Activated CD4-positive, alpha-beta T cell treated with anti-CD3 and anti-CD28 coated beads, Interleukin-10, Interleukin-2, amounts not matched to agents 100 ng/mL and 50 ng/mL, durations not matched to agents 16 hours and 8 hours (primary cell): ENCODE results near the gene LCN6.
"Not testable (repeated sequence)": the region's sequence is repeated elsewhere in the genome, so short reads cannot be mapped to it uniquely, and the experiment has no call there.

ENCODE experiments used
- DNase-seq: peaks from one replicate; pipeline ENCODE4 v3.0.0-alpha.2; 2020

The LCN6 gene

DNA sequence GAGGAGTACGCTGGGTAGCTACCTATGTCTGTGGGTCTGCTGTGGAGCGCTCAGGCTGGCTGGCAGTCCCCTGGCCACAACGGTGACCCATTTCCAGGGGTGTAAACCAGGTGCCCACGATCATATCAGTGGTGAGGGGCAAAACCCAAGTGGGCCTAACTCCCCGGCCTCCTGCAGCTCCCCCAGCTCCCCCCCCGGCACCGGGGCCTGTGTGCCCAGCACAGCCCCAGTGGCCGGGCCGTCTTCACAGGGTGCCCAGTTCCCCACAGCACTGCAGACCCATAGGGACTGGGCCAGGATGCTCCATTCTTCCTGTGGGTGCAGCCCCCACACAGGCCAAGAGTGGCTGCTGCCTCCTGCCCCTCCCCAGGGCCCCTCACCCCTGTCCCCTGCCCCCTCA lies 10.7 kb upstream of the LCN6 start:
- no peak for DNase-seq

DNA sequence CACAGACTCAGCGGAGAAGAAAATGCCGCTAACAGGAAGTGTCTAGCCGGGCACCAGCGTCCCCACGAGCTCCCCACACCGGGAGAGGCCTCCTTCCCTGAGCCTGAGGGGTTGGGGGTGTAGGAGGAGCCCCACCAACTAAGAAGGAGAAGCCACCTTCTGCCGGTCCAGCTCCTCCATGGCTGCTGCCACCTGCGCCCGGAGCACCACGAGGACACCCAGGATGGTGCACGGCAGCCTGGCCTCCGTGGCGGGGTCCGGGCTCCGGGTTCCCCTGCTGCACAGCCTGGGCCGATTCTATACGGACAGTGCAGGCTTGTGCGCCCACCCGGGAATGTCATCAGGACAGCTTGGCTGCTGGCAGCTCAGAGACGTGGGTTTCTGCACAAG lies 9.4 kb upstream of the LCN6 start:
- DNase-seq: no peak

DNA sequence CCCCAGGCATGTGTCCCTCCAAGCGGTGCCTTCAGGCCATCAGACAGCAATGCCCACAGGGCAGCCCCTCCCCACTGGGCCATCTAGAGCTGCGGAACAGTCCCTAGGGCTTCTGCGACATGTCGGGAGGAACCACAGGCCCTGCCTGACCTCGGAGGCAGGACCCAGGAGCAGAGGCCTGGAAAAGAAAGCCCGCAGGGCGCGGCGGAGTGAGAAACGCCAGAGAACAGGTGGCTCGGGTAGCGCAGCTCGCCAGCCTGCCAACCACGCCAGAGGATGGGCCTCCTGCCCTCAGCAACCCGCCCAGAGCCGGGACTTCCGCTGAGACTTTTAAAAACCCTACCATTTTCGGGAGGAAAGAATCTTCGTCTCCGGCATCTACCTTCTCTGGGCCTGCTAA lies 9.0 kb upstream of the LCN6 start:
- no peak for DNase-seq

DNA sequence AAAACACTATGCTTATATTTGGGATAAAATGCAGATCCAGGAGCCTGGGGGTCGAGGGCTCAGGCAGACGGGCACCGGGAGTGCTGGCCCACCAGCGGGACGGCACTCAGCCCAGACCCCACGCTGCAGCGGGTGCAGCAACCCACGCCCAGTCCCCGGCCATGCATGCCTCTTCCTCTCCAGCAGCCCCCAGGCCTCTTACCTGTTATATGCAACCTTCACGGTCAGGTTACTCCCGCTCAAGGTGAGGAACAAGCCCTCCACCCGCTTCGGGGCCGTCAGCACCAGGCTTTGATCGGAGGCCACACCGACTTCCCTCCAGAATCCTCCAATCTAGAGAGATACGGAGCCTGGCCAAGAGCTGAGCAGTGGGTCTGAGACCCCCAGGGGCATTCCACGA lies 8.5 kb upstream of the LCN6 start:
- DNase-seq: no peak

DNA sequence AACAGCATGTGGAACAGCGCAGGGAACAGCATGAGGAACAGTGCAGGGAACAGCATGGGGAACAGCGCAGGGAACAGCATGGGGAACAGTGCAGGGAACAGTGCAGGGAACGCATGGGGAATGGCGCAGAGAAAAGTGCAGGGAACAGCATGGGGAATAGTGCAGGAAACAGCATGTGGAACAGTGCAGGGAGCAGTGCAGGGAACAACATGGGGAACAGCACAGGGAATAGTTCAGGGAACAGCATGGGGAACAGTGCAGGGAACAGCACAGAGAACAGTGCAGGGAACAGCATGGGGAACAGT lies 7.8 kb upstream of the LCN6 start:
- no peak for DNase-seq

DNA sequence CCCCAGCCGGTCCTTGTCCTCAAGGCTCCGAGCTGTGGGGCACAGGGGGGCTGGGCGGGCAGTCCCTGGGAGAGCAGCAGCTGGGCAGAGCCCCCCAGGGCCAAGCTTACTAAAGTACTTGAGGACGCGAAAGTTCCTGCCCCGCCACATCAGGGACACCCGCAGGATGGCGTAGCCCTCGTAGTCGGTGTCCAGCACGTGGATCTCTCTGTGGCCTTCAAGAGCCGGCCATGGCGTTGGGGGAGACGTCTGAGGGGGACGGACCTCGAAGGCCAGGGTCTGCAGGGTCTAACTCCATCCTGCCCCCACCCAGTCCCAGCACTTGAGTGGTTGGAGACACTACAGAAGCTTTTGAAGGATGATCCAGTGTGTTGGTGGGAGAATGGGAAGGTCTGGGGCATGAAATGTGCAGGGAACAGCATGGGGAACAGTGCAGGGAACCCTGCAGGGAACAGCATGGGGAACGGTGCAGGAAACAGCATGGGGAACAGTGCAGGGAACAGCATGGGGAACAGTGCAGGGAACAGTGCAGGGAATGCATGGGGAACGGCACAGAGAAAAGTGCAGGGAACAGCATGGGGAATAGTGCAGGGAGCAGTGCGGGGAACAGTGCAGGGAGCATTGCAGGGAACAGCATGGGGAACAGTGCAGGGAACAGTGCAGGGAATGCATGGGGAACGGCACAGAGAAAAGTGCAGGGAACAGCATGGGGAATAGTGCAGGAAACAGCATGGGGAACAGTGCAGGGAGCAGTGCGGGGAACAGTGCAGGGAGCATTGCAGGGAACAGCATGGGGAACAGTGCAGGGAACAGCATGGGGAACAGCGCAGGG lies 7.2 kb upstream of the LCN6 start:
- not testable (repeated sequence) for DNase-seq

DNA sequence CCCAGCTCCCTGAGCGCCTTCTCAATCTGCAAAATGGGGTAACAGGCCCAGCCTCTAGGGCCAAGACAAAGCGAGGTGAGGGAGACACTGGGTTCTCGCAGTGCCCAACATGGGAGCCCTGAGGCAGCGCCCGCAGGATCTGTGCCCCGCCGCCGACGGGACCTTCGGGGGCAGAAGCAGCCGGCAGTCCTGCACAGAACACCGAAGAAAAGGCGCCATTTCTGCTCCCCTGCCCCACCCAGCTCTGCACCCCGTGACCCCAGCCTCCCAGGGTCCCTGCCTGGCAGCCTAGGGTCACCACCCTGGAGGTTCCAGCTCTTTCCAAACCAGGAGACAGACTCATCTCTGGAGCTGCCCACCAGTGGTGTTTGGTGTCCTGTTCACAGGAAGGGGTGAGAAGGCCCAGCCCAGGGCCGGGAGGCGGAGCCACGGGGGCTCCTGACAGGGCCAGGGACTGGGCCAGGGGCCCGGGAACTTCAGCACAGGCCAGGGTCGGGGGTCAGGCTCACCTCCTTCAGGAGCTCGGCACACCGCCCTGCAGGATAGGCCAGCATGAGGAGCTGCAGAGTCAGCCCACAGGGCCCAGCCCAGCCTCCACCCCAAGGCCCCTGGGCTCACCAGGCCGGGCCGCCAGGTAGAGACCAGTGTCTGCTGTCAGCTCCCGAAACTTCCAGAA lies 6.4 kb upstream of the LCN6 start:
- no peak for DNase-seq

DNA sequence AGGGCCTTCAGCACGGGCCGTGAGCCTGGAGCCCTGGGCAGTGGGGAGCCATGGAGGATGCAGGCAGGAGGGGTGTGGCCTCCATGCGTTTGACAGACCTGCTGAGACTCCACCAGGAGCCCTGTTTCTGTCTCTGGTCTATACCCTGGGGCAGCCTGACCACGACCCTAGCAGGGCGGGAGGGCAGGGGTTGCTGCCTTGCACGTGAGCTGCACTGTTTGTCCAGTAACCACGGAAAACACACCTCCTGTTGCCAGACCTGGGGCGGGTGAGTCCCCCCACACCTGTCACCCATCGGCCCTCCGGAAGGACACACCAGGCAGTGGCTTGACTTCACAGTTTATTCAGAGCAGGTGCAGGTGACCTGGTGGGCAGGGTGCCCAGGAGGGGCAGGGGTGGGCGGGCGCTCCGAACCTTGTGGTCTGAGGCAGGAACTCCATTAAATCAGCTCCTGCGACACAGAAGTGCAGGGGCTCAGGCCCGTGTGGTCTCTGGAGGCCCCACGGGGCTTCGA lies 5.8 kb upstream of the LCN6 start:
- DNase-seq: no peak

DNA sequence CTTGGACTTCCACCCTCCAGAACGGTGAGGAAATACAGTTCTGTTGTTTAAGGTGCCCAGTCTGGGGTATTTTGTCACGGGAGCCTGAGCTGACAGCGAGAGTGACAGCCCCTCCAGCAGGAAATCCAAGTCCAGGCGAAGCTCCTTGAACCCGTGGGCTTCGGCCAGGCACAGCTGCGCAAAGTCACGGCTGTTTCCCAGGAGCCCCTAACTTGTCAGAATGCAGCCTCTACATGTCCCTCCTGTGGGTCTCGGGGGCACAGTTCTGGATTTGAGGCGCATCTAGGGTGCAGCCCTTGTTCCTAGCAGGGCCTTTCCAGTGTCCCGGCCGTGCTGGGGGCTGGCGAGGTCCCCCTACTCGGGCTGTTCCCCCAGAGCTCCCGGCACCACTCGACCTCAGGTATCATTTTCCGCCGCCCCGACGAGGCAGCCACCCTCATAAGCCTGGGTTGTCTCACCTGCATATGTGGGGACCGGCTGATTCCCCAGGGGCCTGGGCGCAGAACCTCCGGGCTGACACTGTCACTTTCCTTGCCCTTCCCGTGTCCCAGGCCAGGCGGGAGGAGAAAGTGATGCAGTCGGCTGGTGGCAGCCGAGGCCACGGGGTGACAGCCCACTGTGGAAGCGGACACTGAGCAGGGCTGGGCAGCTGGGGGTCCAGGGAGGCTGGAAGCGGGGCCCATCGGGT lies 5.2 kb upstream of the LCN6 start:
- no peak for DNase-seq

DNA sequence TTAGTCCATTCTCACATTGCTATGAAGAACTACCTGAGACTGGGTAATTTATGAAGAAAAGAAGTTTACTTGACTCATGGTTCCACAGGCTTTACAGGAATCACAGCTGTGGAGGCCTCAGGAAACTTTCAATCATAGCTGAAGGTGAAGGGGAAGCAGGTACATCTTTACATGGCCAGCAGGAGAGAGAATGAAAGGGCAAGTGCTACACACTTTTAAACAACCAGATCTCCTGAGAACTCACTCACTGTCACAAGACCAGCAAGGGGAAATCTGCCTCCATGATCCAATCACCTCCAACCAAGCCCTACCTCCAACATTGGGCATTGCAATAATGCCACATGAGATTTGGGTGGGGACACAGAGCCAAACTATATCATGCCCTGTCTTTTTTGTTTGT lies 3.5 kb upstream of the LCN6 start:
- DNase-seq: no peak

DNA sequence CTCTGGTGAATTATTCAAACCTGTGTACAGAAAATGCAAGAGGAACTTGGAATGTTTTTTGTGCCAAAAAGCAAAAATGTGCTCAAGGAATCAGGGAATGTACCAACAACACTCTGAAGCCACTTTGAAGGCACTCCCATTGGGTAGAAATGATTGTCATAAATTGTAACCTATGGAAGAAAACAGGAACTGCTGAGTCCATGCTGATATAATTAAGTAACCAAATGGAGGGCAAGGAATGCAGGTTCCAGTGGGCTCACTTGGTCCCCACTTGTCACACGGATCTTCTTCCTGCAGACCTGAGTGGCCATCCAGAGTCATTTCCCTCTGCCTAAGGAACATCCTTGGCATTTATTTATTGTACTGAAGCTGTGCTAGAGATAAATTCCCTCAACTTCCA lies 2.9 kb upstream of the LCN6 start:
- DNase-seq: no peak

DNA sequence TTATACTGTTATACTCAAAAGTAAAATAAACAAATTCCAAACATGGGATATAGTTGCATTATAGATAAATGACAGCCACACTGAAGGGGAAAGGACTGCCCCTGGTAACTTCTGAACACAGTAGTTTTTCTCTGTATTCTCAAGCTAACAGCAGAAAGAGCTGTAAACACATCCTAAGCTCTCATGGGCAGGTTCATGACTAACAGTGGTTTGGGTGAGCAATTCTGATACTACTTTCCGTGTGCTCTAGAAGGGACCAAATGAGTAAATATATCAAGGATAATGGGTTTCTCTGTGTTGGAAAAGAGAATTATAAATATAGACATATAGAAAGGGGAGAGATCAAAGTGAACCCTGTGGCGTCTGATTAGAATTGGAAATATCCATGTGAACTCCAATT lies 2.2 kb upstream of the LCN6 start:
- peak; percentile 79 for DNase-seq

DNA sequence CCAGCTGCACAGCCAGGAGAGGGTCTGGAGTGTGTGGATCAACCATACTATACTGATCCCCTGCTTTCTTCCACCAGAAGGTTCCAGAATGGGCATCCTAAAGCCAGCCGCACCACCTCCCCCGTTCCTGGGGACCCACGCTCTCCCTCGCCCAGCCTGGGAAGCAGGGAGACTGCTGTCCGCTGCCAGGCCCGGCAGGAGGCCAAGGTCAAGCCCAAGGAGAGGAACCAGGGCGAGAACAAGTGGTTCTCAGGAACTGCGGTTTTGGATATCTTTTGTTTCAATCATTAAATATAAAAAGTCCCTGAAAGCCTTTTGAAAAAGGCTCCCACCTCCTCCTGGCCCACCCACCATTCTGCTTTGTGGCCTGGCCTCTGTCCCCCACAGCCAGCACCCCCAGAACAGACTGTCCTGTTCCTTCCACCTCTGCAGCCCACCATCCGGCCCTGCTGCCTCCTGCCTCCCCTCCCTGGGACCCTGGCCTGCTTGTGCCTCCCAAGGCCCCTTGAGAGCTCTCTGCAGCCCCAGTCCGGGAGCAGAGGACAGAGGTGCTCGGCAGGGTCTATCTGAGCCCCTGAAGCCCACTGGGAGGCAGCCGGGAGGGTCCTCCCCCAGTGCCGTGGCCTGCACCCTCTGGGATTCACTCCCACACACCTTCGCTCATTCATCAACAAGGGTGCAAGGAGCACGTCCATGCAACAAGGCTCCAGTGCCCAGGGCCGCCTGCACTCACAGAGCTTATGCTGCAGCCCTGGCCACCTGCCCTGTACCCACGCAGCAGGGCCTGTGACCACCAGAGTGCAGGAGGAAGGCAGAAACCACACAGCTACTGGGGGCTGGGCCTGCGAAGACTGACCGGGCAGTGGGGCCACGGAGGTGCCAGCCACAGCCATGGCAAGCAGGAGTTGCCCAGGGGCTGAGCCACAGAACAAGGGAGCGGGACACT lies 614 bp upstream of the LCN6 start:
- DNase-seq: no peak

DNA sequence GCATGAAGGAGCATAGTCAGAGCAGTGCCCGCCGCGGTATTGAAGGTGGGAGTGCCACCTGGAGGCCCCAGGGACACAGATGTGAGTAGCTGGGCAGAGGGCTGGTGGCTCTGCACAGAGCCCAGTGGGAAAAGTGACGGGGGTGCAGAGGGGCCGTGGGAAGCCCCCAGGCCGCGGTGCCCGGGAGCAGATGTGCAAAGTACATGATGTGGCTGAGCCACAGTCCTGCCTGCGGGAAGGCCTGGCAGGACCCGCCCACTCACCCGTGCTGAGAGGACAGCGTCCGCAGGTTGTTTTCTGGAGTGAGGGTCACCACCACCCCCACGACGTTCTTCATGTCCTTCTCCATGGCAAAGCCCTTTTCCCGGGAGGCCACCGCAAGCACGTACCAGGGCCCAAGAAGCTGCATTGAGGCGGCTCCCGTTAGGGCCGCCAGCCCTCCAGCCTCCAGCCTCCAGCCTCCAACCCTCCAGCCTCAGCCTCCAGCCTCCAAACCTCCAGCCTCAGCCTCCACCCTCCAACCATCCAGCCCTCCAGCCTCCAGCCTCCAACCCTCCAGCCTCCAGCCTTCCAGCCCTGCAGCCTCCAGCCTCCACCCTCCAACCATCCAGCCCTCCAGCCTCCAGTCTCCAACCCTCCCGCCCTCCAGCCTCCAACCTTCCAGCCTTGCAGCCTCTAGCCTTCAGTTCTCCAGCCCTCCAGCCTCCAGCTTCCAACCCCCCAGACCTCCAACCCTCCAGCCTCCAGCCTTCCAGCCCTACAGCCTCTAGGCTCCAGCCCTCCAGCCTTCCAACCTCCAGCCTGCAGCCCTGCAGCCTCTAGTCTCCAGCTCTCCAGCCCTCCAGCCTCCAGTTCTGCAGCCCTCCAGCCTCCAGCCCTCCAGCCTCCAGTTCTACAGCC lies 914 bp downstream of the LCN6 start:
- no peak for DNase-seq

DNA sequence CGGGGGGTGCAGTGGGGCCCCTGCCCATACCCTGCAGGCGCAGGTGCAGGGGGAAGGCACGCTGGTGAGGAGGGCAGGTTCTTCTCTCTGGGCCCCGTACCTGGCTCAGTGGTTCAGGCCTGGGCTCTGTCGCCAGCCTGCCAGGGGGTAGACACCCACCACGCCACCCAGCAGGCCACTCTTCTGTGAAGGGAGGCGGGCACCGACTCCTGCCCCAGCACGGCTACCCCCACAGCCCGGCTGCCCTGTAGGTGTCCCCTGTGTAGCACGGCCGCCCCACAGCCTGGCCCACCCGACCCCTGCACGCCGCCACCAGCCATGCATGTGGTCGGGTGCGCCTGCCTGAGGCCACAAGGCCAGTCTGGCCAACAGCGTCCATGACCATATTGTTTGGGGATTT lies 1.7 kb downstream of the LCN6 start:
- DNase-seq: no peak

DNA sequence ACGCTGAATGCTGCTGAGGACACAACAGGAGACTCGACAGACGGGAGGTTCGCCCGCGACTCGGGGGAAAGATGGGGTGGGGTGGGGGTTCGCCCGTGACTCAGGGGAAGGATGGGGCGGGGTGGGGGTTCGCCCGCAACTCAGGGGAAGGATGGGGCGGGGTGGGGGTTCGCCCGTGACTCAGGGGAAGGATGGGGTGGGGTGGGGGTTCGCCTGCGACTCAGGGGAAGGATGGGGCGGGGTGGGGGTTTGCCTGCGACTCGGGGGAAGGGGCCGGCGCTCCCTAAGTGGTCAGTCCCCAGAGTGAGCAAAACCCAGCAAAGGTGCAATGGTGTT lies 2.2 kb downstream of the LCN6 start:
- no peak for DNase-seq

DNA sequence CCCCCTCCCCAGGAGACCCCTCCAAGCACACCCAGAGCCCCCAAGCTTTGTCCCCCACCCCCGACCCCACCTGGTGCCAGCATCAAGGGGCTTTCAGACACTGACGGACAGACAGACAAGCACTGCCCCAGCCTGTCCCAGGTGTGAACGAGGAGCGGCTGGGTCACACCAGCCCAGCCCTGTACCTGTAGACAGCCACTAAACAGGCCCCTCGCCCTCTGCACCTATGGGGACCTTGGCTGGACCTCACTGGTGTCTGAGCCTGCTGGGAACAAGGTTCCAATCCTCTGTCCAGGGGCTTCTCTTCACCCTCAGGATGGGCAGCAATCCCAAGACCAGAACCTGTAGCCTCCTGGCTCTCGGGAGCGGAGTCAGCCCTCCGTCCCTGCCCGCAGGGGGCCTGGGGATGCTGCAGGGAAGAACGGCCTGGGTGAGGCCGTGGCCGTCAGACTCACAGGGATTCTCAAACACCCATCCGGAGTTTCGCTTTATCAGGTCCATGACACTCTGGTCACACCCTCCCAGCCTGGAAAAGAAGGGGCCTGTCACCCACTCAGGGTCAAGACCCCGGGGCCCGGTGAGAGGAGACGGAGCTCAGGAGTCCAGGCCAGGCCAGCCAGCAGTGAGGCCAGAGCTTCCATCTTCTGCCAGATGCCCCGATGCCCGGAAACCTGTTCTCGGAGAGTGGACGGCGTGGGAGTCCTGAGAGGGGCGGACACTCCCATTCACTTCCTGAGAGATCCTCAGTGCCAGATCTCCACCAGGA lies 2.8 kb downstream of the LCN6 start:
- no peak for DNase-seq

DNA sequence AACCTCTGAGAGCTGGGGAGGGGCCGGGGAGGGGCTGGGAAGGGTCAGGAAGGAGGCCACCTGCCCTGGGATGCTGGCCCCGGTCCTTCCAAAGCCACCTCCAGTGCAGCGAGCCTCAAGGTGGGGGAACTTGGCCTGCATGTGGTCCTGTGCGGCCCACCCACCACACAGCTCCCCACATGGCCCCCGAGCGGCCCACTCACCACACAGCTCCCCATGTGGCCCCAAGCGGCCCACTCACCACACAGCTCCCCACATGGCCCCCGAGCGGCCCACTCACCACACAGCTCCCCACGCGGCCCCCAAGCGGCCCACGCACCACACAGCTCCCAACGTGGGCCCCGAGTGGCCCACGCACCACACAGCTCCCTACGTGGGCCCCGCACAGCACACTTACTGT lies 3.6 kb downstream of the LCN6 start:
- no peak for DNase-seq

DNA sequence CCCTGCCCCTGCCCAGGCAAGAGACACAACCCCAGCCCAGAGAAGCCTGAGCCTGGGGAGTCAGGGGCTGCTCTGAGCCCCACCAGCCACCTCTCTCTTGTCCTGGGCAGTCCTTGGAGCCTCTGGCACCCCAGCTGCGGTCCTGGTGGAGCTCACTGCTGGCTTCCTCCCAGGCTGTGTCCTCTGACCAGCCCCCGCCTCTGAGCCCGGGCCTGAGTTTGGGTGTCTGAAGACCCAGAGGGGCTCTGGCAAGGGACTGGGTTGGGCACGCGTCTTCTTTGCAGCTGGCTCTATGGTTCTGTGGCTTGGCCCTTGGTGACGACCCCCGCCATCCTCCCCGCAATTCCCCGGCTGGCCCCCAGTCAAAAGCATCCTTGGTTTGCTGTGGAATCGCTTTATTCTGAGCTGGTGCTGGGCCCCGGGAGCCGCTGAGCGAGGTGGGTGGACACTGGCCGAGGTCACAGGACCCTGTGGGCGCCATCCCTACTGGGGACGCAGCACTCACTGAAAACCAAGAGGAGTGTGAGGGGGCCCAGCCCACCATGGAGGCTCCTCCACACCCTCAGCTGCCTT lies 4.6 kb downstream of the LCN6 start:
- DNase-seq: no peak

DNA sequence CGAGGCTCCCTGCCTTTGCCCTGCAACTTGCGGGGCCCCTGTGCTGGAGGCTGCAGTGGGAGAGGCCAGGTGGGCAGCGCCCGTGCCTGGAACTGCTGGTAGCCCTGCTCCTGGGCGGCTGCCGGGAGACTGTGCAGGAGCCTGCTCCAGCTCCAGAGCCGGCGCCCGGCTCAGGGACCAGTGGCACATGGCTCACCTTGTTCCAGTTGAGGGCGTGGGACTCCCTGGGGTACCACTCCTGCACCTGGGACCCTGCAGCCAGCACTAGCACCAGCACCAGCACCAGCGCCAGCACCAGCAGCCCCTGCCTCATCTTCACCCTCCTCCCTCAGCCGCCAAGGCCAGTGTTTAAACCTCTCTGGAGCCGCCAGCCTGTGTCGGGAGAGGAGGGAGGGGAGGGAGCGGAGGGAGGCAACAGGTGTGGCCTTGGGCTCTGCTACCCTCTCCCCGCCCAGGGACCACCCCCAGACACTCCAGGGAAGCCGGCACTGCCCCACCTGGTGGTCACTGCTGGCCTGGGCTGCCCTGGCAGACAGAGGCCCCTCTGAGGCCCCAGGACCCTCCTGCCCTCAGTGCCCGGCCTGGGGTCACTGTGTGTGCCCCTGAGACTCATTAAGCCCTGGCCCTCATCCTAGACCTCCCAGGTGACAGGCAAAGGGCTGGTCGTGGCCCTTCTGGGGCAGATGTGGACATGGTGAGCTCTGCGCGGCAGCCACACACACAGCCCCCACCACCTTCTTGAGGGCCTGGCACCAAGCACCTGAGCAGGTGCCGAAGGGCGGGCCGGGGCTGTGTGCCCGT lies 5.5 kb downstream of the LCN6 start, which contains the start of gene LCN10:
Gene LCN10 (minus strand): TSS at position 350 of the 801 bp plus-strand sequence. CDS start 37 bp downstream, at position 313.
- no peak for DNase-seq
